Stimulated activated CD4-positive, alpha-beta T cell treated with anti-CD3 and anti-CD28 coated beads, TNF-alpha, amount 100 ng/mL, for 48 hours (primary cell): ENCODE measurements around the gene LRBA.
"Not testable (repeated sequence)": the region's sequence is repeated elsewhere in the genome, so short reads cannot be mapped to it uniquely, and the experiment has no call there.

ENCODE experiments used
- DNase-seq, 3 donors: peaks; one replicate each; pipeline ENCODE4 v3.0.0-alpha.2; 2020; ENCODE audit warnings: low read depth in 3 of 3

The LRBA gene

GRCh38 chr4:150423503-150423902 is 591.6 kb downstream of the LRBA start:
- DNase-seq: no peak

GRCh38 chr4:150423074-150423473 is 592.0 kb downstream of the LRBA start:
- no peak for DNase-seq

GRCh38 chr4:150421612-150422011 is 593.5 kb downstream of the LRBA start:
- DNase-seq: no peak

- no peak for DNase-seq
These were observed 595.1 kb downstream of the LRBA start for GRCh38 chr4:150419939-150420338.

- no peak for DNase-seq
These were observed 596.2 kb downstream of the LRBA start for GRCh38 chr4:150418757-150419410.

- DNase-seq: no peak
These were observed 599.9 kb downstream of the LRBA start for GRCh38 chr4:150415213-150415612.

- DNase-seq: no peak
These were observed 603.6 kb downstream of the LRBA start for GRCh38 chr4:150411520-150411919.

GRCh38 chr4:150402871-150403272 is 612.2 kb downstream of the LRBA start:
- no peak for DNase-seq

GRCh38 chr4:150401083-150401687 is 613.9 kb downstream of the LRBA start:
- no peak for DNase-seq

- no peak for DNase-seq
These were observed 619.2 kb downstream of the LRBA start for GRCh38 chr4:150395872-150396271.

GRCh38 chr4:150394046-150394445 is 621.0 kb downstream of the LRBA start:
- DNase-seq: no peak

GRCh38 chr4:150391052-150391451 is 624.0 kb downstream of the LRBA start:
- DNase-seq: no peak

- DNase-seq: no peak
These were observed 624.6 kb downstream of the LRBA start for GRCh38 chr4:150390531-150390910.

- no peak for DNase-seq
These were observed 625.1 kb downstream of the LRBA start for GRCh38 chr4:150389896-150390530.

- no peak for DNase-seq
These were observed 627.1 kb downstream of the LRBA start for GRCh38 chr4:150387981-150388380.

GRCh38 chr4:150386415-150386814 is 628.7 kb downstream of the LRBA start:
- not testable (repeated sequence) for DNase-seq

- DNase-seq: no peak
These were observed 629.5 kb downstream of the LRBA start for GRCh38 chr4:150385606-150386005.

GRCh38 chr4:150384249-150384648 is 630.8 kb downstream of the LRBA start:
- no peak for DNase-seq

- no peak for DNase-seq
These were observed 633.1 kb downstream of the LRBA start for GRCh38 chr4:150382028-150382427.

GRCh38 chr4:150381609-150382008 is 633.5 kb downstream of the LRBA start:
- DNase-seq: no peak

- no peak for DNase-seq
These were observed 634.0 kb downstream of the LRBA start for GRCh38 chr4:150381036-150381435.

GRCh38 chr4:150379454-150379853 is 635.6 kb downstream of the LRBA start:
- DNase-seq: no peak

GRCh38 chr4:150375025-150375424 is 640.1 kb downstream of the LRBA start:
- no peak for DNase-seq
